NCI-H2107 treated with DMSO at 0.1 percent for 48 hours (cell line): ENCODE data around the gene ALG9.

Experiments
- DNase-seq: peaks from one replicate; lab custom pipeline; 2025; ENCODE audit not compliant: unreplicated experiment; lab: John Stamatoyannopoulos, UW

ALG9 gene

DNA sequence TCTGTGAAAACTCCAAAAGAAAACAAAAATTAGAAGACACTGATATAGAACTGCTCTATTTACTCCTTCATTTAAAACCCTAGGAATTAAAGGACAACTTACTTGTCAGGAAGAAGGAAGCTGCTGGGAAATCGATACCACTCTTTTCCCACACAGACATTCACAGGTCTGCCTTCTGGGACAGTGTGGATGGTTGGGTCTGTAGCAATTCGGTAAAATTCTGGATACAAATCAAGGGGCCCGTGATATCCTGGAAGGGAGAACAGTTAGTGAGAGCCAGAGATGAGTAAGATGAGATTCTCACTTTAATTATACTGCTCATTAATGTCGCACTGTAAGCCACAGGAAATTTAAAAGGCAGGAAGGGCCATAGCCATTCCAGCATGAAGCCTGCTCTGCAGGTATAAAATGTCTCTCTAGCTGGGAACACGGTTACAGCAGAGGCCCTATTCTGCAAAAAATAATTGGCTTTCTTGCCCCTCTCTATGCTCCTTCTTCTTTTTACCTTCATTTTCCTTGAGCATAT is 34.0 kb downstream of the ALG9 start:
- no peak for DNase-seq

DNA sequence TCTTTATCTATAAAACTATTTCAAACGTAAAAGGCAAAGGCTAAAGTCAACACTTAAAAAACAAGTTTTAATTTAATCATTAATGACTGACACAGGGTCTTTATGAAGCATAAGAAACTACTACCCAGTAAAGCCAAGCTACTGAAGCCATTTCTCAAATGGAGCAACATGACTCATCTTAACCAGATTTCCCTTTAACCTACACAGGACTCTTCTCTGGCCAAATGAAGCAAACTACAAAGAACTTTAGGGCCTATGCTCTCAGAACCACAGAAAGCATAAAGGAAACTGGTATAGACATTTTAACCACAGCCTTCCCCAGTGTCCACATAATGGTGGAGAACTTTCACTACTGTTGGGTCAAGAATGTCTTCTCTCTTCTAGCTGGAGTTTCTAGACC is 34.7 kb downstream of the ALG9 start:
- DNase-seq: no peak

DNA sequence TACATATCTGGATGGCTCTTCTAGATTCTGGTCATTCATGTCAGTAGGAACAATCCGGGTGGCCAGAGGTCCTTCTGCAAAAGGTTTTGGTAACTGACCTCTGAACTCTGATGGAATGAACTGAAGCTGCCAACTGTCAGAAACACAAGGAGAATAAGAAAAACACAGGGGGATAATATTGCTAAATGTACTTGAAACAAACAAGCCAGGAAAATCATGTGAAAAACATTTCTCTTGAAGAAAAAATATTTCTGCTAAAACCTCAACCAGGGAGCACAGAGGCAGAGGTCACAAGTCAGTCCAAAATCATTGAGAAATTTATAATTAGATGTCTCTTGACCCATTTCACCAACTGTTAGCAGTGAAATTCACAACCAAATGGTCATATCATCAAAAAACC is 35.2 kb downstream of the ALG9 start:
- DNase-seq: no peak

DNA sequence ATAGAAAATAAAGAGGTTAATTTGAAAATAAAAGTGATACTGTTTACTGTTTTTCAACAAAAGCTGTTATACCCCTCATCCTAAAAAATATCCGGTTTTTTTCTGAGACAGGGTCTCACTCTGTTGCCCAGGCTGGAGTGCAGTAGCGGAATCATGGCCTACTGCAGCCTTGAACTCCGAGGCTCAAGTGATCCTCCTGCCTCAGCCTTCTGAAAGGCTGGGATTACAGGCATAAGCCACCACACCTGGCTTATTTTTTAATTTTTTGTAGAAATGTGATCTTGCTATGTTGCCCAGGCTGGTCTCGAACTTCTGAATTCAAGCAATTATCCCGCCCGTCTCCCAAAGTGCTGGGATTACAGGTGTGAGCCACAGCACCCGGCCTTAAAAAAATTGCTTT is 35.7 kb downstream of the ALG9 start:
- DNase-seq: no peak

DNA sequence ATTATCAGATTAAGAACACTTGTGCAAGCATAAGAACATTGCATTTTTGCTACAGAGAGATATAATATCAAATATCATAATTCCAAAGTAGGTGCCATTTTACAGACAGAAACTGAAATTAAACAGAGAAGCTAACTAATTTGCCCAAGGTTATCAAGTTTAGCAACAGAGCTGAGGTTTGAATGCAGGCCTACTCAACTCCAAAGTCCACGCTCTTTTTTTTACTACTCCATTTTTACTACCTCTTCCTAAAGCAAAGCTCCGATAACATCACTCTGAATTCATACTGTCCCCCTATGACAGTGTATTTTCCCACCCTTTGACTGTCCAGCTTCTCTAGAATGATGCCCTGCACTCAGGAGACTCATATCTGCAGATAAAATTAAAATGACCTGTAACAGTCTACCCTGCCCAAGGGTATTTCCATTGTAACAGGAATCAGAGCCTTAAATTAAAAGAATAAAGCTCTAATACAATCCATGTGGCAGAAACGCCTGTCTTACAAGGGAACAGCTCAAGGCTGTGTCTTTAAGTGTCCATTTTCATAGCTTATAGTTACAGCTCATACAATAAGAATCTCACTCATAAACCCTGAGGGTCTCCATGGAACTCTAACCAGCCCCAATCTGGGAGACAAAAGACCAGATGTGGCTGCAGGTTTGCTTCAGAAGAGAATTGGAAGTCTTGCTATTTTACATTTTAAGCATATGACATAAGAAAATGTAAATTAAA is 36.8 kb downstream of the ALG9 start:
- DNase-seq: no peak

DNA sequence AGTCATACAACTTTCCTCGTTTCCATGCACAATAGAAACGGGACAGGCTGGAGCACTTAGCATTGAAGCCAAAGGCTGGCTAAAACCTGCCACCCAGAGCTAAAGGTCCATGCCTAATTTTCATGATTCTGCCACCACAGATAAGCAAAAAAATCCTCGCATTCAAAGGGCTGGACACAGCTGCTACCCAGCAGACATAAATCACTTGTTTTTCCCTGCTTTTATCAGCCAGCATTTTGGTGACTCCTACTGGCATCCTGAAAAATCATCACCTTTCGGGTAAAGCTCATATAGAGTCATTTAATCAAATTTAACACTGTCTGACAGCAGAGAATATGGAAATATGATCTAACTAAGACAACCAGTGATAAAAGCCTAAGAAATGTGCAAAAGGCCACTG is 37.9 kb downstream of the ALG9 start:
- DNase-seq: no peak

DNA sequence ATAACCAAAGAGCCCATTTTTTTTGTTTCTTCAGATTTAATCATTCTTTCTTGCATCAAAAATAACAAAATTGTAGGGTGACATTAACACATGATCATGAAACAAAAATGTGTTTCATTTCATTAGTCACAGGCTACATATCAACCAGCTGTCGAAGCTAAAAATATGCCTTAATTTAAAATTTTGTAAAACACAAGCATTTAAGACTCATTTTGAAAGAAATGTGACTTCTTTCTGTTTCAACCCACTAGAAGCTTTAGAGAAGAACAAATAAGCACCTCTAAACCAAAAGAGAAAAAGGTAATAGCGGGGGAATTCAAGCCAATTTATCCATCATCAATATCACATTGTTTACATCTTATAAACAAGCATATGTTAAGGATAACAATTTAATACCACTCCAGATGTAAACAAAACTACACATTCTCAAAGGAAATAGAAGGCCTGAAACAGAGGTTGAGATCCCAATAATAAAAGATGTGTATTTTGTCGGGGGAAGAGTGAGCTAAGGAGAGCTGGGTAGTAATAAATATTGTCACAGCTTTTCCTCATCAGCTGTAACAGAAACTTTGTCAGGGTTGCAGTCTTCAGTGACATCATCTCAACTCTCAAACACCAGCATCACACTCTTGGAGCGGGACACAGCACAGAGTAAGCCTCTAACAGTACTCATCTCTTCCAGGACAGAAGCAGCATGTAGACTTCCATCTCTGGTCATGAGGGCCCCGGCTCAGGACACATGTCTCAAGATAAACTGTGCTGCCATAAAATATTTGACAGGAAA is 42.0 kb downstream of the ALG9 start:
- no peak for DNase-seq

DNA sequence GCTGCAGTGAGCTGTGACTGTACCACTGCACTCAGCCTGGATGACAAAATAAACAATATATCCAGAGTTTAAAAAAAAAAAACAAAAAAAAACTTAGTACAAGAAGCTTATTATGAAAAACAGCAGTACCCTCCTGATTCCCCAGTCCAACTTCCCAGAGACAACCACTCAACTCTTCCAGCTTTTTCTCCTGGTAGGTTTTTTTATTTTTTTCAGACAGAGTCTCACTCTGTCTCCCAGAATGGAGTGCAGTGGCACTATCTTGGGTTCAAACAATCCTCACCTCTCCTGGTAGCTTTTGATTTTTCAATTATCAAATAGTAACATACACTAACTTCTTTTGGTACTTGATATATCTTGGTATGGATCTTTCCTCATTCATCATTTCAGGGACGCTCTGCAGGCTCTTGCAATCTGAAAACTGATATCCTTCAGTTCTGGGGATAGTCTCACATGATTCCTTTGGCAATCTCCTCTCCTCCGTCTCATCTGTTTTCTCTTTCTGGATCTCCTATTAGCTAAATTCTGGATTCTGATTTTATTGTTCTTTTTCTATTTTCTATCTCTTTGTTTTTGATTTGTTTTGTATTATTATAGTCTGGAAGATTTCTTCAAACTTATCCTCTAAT is 44.9 kb downstream of the ALG9 start:
- no peak for DNase-seq

DNA sequence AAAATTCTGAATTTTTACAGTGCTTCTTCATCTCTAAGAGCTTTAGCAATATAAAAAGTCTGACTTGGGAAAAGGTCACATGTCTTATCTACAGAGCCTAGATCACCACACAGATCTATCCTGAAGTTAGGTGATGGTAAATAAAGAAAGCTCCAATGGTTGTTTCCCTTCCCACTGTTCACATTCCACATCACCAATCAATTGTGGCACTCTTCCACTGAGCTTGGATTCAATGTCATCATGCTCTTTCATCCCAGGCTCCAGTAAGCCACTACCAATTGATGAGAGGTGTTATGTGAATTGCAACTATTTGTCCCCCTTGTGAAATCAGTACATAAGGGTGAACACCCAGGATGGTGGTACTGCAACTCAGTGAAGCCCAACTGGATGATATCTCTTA is 47.8 kb downstream of the ALG9 start:
- no peak for DNase-seq

DNA sequence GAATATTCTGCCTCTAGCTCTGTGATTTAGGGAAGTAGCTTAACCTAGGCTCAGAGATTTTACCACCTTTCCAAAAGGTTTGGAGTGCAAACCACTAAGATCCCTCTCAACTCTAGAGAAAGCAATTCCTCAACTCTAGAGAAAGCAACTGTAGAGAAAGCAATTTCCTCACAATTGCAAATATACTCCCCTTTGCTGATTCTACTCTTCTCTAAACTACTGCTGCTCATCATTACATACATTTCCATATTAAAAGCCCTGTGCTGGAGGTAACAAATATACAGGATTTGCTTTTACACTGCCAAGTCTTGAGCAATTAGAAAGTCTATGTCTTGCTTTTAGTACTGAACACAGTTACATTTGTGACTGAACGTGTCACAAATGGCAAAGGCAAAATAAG is 48.2 kb downstream of the ALG9 start:
- no peak for DNase-seq

DNA sequence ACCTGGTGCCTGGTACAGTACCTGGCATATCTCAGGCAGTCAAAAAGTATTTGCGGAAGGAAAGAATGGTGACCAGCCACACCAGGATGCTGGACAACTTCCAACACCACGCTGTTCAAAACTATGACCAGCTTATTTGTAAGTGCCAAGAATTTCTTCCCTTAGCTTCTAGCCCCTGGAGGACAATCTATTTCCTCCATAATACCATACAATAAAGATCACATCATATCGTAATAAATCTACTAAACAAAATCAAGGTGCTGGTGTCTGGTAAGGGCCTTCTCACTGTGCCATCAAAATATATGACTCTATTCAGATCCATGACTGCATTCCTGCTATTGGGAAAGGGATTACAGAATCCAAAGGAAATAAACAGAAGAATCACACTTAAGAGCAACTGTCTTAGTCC is 51.5 kb downstream of the ALG9 start:
- no peak for DNase-seq

DNA sequence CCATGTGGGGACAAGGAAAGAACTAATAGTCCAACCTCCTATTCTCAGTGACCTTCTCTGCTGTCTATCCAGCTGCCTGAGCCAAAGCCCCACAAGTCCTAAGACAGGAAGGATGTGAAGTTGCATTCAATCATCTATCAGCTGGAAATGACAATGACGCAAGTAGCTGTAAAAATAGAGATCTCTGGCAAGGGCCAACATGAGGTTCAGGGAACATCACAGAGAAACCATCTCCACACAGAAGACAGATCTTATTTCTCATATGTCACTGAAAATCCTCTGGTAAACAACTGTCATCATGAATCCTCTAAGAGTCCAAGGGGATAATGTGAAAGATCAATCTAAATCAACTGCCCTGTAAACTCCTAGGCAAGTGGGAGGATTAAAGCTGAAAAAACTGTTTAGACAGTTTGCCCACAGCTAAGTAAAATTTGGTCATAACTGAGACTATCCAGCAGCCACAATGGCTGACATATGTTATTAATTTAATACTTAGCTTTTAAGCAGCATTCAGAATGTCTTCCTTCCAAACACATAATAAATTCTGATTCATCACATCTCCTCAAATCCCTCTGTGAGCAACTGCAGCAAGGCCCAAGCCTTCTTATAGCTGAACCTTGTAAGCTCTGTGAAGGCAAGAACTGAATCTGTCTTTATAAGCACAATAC is 52.1 kb downstream of the ALG9 start:
- no peak for DNase-seq

DNA sequence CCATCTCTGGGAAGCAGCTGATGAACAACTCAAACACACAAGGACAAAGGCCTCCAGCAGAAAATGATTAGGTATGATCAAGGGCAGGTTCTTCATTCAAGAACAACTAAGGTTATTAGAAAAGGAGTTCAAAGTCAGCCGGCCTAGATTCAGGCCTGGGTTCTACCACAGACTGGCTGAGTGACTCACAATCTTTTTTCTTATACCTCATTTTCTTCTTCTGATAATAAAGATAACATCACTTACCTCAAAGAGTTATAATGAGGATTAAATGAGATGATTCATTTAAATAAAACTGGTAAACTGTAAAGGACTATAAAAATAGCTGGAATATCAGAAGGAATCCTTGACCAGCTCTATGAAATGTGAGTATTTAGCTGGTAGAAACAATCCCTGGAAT is 55.9 kb downstream of the ALG9 start:
- no peak for DNase-seq

DNA sequence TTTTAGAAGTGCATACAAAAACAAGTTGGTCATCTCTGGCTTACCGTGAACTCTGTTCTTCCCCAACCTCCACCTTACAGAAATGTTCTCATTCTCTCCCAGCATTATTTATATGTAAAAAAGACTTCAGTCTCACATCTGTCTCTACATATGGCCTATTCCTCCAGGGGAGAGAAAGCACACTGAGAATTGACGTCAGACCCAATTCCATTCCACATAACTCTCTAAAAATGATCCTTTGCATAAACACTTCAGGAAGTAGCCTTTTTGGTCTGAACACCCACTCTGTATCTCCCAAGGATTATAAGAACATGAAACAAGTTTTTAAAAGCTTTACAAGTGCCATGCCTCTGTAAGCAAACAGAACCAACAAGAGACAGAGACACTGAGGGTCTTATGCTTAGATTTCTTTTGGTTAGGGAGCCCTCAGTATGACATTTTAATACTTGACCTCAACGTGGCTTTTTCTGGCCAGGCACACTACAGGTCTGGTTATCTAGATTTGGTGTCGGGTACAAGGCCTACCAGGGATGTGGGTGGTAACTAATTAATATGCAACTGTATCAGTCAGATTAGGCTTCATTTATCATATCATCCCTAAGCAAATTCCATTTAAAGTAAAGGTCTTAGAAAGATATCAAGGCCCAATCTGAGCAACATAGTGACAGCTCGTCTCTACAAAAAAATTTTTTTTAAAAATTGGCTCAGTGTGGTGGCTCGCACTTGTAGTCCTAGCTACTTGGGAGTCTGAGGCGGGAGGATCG is 56.6 kb downstream of the ALG9 start:
- DNase-seq: no peak

DNA sequence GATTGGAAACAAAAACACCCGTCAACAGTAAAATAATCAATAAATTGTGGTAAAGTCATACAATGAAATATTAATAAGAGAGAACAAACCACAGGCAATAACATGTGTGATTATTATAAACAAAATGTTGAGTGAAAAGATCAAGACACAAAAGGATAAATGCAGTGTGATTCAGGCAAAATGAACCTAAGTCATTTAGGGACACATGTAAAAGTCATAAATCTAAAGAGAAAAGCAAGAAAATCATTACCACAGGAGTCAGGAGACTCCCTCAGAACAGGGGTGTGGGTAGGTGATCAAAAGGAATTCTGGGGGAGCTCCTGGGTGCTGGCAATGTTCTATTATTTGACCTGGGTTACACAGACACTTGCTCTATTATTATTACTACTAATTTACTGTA is 57.3 kb downstream of the ALG9 start:
- no peak for DNase-seq

DNA sequence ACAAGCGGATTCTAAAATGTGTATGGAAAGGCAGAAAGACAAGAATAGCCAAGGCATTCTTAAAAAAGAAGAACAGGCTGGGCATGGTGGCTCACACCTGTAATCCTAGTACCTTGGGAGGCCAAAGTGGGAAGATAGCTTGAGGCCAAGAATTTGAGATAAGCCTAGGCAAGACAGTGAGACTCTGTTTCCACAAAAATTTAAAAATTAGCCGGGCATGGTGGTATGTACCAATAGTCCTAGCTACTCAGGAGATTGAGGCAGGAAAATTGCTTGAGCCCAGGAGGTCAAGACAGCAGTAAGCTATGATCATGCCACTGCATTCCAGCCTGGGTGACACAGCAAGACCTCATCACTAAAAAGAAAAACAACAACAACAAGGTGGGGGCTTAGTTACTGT is 59.2 kb downstream of the ALG9 start:
- no peak for DNase-seq

DNA sequence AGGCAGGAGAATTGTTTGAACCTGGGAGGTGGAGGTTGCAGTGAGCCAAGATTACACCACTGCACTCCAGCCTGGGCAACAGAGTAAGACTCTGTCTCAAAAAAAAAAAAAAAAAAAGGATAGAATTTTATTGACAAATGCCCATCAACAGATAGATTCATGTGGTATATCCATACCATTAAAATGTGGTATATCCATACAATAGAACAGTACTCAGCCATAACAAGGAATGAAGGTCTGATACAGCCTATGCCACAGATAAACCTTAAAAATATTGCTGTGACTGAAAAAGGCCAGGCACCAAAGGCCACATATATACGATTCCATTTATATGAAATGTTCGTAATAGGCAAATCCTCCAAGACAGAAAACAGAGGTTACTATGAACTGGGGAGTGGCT is 59.9 kb downstream of the ALG9 start:
- no peak for DNase-seq

DNA sequence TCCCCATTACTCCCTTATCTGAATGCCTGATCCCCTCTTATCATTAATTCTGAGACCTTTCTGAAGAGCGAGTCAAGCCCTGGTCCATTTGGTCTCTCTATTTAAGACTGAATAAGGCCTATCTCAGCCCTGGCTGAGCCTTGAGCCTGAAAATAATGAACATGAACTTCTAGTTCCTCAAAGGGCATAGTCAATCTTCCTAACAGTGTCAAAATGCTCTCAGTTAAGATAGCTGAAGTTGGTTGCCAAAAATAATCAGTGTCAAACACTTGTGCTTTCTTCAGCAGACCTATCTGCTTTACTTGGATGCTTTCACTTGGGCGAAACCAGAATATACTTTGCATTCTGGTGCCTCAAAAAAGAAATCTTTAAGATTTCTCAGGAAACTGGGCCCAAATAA is 62.5 kb downstream of the ALG9 start:
- DNase-seq: no peak

DNA sequence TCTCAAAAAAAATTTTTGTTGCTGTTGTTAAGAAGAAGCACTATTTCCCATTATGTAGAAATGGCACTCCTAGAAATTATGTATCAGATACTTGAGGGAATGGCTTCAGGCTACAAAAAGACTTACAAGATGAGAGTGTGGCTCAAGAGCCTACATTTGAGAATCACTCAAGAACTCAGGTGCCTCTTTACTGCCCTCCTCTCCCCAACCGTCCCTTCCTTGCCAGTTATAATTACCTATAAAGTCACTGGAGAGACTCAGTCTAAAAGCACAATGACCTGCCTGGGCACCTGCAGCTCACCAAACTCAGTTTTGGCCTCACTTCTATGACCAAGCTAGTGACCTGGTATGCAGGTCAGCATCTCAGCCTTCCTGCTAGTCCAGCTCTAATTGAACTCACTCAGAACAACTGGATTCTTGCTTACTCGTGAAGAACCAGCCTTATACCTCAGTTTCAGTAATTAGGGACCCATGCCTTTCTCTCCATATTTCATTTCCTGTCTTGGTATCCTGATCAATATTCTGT is 63.3 kb downstream of the ALG9 start:
- DNase-seq: no peak

DNA sequence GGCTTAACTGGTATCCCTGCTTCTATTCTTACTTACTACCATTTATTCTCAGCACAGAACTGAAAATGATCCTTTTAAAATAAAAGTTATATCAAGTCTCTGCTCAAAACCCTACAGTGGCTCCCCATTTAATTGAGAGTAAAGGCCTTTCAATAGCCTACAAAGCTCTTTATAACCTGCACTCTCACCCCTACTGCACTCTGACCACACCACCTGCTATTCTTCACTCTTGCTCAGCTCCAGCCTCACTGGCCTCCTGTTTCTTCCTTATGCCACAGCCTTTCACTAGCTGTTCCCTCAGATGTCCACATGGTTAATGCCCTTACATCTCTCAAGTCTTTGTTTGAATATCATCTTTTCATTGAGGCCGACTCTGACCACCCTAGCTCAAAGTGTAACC is 64.3 kb downstream of the ALG9 start:
- DNase-seq: no peak

DNA sequence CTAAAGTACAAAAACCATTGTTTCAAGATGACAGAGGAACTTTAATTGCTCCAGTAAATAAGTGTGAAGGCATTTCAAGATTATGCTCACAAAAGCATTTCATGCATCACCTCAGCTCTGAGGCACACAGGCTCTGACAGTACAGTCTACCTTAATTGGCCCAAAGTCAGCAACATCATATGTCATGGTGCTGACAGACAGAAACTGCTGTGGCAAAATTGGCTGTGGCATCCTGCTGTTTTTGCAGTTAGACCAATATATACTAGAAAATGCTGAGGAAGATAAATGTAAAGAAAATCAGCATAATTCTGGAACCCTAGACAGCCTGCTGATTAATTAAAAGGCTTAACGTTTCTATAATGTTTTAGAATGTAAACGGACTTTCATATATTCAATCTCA is 70.2 kb downstream of the ALG9 start:
- DNase-seq: no peak
